ENCODE results near the gene RASGEF1B.

DNA sequence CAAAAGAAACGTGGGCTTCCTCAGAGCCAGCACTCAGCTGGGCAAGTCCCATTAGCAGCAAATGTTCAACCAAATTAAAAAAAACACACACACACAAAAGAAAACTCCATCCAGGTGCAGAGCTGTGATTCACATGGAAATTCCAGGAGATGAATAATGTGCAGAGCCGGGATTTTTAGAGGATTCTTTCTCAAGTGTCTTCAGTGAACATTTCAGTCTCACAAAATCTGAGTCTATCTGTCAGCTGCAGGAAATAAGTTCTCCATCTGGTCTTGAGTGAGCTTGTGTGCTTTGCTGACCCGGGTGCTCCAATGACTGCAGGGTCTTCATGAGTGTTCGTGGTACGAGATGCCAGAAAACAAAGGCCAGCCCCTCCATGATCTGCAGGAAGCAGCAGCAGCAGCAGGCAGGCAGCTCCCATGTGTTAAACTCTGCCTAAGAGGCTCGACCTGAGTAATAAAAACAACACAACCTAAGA is 44.3 kb downstream of the RASGEF1B start:
- TF ChIP-seq, protein P1, sequence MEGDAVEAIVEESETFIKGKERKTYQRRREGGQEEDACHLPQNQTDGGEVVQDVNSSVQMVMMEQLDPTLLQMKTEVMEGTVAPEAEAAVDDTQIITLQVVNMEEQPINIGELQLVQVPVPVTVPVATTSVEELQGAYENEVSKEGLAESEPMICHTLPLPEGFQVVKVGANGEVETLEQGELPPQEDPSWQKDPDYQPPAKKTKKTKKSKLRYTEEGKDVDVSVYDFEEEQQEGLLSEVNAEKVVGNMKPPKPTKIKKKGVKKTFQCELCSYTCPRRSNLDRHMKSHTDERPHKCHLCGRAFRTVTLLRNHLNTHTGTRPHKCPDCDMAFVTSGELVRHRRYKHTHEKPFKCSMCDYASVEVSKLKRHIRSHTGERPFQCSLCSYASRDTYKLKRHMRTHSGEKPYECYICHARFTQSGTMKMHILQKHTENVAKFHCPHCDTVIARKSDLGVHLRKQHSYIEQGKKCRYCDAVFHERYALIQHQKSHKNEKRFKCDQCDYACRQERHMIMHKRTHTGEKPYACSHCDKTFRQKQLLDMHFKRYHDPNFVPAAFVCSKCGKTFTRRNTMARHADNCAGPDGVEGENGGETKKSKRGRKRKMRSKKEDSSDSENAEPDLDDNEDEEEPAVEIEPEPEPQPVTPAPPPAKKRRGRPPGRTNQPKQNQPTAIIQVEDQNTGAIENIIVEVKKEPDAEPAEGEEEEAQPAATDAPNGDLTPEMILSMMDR (IDR thresholded peaks at IDR 0.05; ENCODE audit: insufficient read depth, low read depth, low read length): no peak
- TF ChIP-seq EZH2 (IDR thresholded peaks at IDR 0.05; ENCODE audit: insufficient read depth, low read length): no peak
